Measurements from ENCODE around the gene C19orf85.

DNA sequence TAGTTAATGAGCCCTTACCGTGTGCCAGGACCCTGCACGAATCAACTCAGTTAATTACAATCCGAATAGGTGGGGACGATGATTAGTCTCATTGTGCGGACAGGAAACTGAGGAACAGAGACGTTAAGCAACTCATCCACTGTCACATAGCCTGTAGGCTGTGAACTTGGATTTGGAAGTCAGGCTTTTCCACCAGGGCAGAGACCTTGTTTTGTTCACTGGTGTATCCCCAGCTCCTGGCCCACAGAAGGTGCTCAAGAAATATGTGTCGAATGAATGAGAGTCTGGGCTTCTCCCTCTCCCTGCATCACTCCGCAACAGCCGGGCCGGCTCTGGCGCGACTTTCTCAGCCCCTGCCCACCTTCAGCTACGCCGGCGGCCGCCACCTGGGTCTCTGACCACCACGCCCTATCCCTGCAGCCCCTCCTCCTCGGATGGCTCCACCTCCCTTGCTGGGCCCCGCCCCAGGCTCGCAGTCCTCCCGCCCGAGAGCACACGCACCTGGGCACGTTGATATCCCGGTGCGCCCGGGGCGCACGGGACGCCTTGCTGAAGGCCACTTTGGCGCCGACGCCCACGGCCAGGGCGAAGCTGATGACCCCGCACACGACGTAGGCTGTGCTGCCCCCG lies 22.7 kb downstream of the C19orf85 start:
- TF ChIP-seq CTCF (IDR thresholded peaks at IDR 0.05) = no peak
- no peak for TF ChIP-seq POLR2AphosphoS5 (IDR thresholded peaks at IDR 0.05; ENCODE audit: insufficient read depth in 1 of 2, low read depth in 1 of 2)
